KMS-11 (cell line): ENCODE results near the gene INPP5A.

Experiments used
- H2AFZ ChIP-seq: fragments of 200-600 bp; sonication (generic); 2 replicates; pipeline ENCODE4 v1.6.1; 2016; ENCODE audit warnings: antibody characterized with exemption, mixed run types, low read depth
- H3K27ac ChIP-seq: fragments of 200-600 bp; sonication (generic); 2 replicates; pipeline ENCODE4 v1.6.1; 2016; ENCODE audit warnings: mild to moderate bottlenecking, mixed run types
- H3K27me3 ChIP-seq: fragments of 200-600 bp; sonication (generic); 2 replicates; pipeline ENCODE4 v1.6.1; 2017; ENCODE audit warnings: mild to moderate bottlenecking, low read depth, mixed run types, moderate library complexity; ENCODE audit not compliant: insufficient read depth
- H3K36me3 ChIP-seq: fragments of 200-600 bp; sonication (generic); 2 replicates; pipeline ENCODE4 v1.6.1; 2017; ENCODE audit warnings: mild to moderate bottlenecking, mixed run types; ENCODE audit not compliant: insufficient read depth
- H3K4me1 ChIP-seq: fragments of 200-600 bp; sonication (generic); 2 replicates; pipeline ENCODE4 v1.6.1; 2016; ENCODE audit warnings: mild to moderate bottlenecking, low read depth, mixed run types; ENCODE audit not compliant: poor library complexity, severe bottlenecking
- H3K4me2 ChIP-seq: fragments of 200-600 bp; sonication (generic); 2 replicates; pipeline ENCODE4 v1.7.0; 2016; ENCODE audit warnings: mild to moderate bottlenecking, mixed run types
- H3K4me3 ChIP-seq: fragments of 200-600 bp; sonication (generic); IDR thresholded peaks from 2 replicates; pipeline ENCODE4 v1.6.1; 2017; ENCODE audit warnings: low read depth, low read length, mixed read lengths; ENCODE audit not compliant: insufficient read depth
- H3K79me2 ChIP-seq: fragments of 200-600 bp; sonication (generic); 2 replicates; pipeline ENCODE4 v1.6.1; 2016; ENCODE audit warnings: low read depth, mixed run types; ENCODE audit not compliant: insufficient read depth
- H3K9ac ChIP-seq: fragments of 200-600 bp; sonication (generic); 2 replicates; pipeline ENCODE4 v1.6.1; 2016; ENCODE audit warnings: mild to moderate bottlenecking, mixed run types
- H4K20me1 ChIP-seq: fragments of 200-600 bp; sonication (generic); 2 replicates; pipeline ENCODE4 v1.6.1; 2016; ENCODE audit warnings: mild to moderate bottlenecking, mixed run types; ENCODE audit not compliant: insufficient read depth
- TF ChIP-seq, protein P1 (sequence below): fragments of 200-600 bp; sonication (generic); conservative IDR thresholded peaks from 2 replicates; pipeline ENCODE4 v1.6.1; 2017; ENCODE audit warnings: low read depth, mild to moderate bottlenecking, antibody characterized with exemption, low read length, moderate library complexity, mixed read lengths

INPP5A gene

DNA sequence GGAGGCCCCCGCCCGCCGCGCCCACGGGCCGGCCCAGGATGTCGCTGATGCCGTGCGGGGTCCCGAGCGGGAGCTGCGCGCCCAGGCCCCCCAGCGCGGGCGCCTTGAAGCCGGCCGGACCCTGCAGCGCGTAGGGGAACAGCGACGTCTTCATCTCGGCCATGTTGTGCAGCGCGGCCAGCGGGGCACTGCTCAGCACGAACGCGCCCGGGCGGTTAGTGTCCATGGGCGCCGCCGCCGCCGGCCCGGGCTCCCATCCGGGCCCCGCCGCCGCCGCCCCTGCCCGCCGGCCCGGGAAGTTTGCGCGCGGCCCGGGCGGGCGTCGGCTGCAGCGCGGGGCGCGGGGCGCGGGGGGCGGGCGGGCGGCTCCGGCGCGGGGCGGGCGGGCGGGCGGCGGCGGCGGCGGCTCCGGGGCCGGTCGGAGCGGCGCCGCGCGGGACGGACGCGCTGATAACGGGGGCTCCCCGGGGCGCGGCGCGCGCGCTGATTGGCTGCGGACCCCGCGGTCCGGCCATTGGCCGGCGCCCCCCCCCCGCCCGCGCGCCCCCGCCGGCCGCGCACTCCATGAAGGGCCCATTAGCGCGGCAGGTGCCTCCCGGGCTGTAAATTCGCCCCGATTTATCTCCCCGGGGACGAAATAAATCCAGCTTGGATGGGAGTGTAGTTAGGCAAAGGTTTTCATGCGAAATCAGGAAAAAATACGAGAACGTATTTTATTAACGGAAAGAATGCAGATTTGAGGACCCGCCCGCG lies 248.3 kb downstream of the INPP5A start, which contains the start of gene NKX6-2:
TSS of gene NKX6-2 (minus strand) at position 425 of the 753 bp plus-strand sequence. CDS start at position 226, 199 bp downstream.
- no peaks in the 10 kb centered on the region for H3K4me1 ChIP-seq
- no peak within 1 kb of the TSS for H3K9ac ChIP-seq
- H2AFZ ChIP-seq: no peak within 1 kb of the TSS
- TF ChIP-seq, protein P1, sequence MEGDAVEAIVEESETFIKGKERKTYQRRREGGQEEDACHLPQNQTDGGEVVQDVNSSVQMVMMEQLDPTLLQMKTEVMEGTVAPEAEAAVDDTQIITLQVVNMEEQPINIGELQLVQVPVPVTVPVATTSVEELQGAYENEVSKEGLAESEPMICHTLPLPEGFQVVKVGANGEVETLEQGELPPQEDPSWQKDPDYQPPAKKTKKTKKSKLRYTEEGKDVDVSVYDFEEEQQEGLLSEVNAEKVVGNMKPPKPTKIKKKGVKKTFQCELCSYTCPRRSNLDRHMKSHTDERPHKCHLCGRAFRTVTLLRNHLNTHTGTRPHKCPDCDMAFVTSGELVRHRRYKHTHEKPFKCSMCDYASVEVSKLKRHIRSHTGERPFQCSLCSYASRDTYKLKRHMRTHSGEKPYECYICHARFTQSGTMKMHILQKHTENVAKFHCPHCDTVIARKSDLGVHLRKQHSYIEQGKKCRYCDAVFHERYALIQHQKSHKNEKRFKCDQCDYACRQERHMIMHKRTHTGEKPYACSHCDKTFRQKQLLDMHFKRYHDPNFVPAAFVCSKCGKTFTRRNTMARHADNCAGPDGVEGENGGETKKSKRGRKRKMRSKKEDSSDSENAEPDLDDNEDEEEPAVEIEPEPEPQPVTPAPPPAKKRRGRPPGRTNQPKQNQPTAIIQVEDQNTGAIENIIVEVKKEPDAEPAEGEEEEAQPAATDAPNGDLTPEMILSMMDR: no peak
- no peaks in the 10 kb centered on the region for H3K79me2 ChIP-seq
- H4K20me1 ChIP-seq: no peaks in the 10 kb centered on the region
- no peak within 1 kb of the TSS for H3K27ac ChIP-seq
- no peaks in the 10 kb centered on the region; the same call in 1 of the 2 replicates for H3K27me3 ChIP-seq
- H3K4me2 ChIP-seq: no peak within 1 kb of the TSS
- H3K36me3 ChIP-seq: no peaks in the 10 kb centered on the region
- H3K4me3 ChIP-seq: no peak within 1 kb of the TSS

DNA sequence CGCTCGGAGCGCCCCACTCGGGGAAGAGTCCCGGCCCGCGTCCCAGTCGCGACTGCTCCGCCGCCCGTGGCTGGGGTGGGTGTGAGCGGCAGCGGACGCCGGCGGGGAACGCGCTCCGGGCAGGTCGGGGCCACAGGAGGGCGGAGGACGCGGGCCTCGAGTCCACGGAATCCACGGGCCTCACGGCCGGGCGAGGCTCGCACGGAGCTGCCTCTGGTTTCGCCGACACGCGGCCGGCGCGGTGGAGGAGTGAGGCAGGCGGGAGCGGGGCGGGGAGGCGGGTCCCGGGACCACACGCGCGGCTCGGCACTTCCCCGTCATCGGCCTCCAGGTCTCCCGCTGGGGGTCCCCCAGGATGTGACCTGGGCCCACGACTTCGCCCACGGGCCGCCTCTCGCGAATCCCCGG lies 248.9 kb downstream of the INPP5A start:
- TF ChIP-seq, protein P1: no peak
- Histone ChIP-seq H4K20me1 (no peaks in the 10 kb centered on the region), H3K27me3 (no peaks in the 10 kb centered on the region; the same call in 1 of the 2 replicates), H2AFZ (no peak overlapping the region), H3K36me3 (no peaks in the 10 kb centered on the region), H3K9ac (no peak overlapping the region), H3K79me2 (no peaks in the 10 kb centered on the region), H3K4me2 (no peak overlapping the region), H3K4me1 (no peaks in the 10 kb centered on the region), H3K27ac (no peak overlapping the region), H3K4me3 (no peak overlapping the region)

DNA sequence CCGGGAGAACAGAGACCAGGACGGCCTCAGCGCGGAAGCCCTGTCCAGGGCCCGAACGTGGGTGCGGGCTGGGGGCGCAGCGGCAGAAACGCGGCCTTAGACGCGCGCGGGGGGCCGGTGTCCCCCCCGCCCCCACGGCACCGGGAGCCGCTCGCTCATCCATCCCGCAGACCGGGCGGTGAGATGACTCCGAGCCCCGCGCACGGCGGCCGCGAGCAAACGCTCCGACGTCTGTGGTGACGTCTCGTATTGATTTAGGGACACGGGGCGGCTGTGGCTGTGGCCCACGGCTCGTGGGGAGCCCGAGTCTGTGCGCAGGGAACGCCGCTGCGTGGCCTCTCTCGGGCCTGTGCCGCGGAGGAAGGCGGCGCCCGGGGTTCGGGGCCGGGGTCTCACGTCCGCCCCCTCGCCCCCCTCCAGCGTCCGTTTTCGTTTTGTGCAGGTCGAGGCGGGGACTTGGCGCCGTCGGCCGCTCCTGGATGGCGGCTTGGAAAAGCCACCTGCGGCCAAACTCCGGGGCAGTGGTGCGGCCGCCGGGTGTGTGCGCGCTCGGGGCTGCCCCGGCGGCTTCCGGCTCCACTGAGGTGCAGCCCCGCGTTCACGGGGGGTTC lies 249.4 kb downstream of the INPP5A start:
- Histone ChIP-seq H2AFZ (no peak overlapping the region), H3K9ac (no peak overlapping the region), H3K79me2 (no peaks in the 10 kb centered on the region), H3K36me3 (no peaks in the 10 kb centered on the region), H3K4me1 (no peaks in the 10 kb centered on the region), H3K27me3 (no peaks in the 10 kb centered on the region; the same call in 1 of the 2 replicates), H3K4me3 (no peak overlapping the region), H3K27ac (no peak overlapping the region), H3K4me2 (no peak overlapping the region), H4K20me1 (no peaks in the 10 kb centered on the region)
- TF ChIP-seq, protein P1: no peak

DNA sequence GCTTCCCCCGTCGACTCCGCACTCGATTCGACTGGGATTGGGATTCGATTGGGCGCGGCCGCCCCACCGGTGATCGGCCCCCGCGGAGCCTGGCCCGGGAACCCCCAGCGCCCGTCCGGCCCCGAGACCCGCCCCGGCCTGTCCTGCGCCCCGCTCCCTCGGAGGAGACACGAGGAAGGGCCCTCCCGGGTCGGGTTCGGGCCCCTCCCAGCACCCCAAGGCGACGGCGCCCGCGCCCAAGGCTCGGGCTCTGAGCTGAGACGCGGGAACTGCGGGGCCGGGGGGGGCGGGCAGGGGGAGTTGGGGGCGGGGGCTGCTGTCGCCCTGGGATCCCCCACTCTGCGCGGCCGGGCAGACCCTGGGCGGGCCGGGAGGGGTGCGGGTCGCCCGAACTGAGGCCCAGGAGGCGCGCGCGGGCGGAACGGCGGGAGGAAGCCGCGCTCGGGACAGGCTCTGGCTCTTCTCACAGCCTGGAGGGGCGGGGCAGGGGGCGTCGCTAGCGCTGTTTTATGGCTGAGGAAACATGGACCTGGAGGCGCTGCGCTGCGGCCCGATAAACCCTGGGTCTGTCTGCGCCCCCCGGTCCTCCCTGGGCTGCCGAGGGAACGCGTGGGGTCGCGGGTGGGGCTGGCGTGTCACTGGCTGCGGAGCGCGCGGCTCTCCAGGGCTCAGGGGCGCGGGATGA lies 250.1 kb downstream of the INPP5A start:
- H3K4me1 ChIP-seq: no peaks in the 10 kb centered on the region
- no peaks in the 10 kb centered on the region for H3K79me2 ChIP-seq
- H3K27ac ChIP-seq: no peak overlapping the region
- H3K36me3 ChIP-seq: no peaks in the 10 kb centered on the region
- H3K27me3 ChIP-seq: no peaks in the 10 kb centered on the region; the same call in 1 of the 2 replicates
- no peak overlapping the region for H2AFZ ChIP-seq
- no peak overlapping the region for H3K4me3 ChIP-seq
- H3K4me2 ChIP-seq: no peak overlapping the region
- no peaks in the 10 kb centered on the region for H4K20me1 ChIP-seq
- TF ChIP-seq, protein P1: no peak
- no peak overlapping the region for H3K9ac ChIP-seq
